Panc1 (cell line): ENCODE results near the gene CD300LF.

Experiments
- POLR2AphosphoS5 ChIP-seq: IDR thresholded peaks from 2 replicates; pipeline ENCODE4 v1.6.1; 2012; ENCODE audit warnings: mild to moderate bottlenecking, low read depth, low read length, moderate library complexity
- REST ChIP-seq, 2 experiments: IDR thresholded peaks; 2 replicates each; pipeline ENCODE4 v1.6.1; 2011 to 2012; ENCODE audit warnings: low read depth in 2 of 2, control low read depth in 1 of 2, low read length in 1 of 2, mild to moderate bottlenecking in 1 of 2, moderate library complexity in 1 of 2; ENCODE audit not compliant: insufficient read depth in 1 of 2
- SIN3A ChIP-seq: IDR thresholded peaks from 2 replicates; pipeline ENCODE4 v1.6.1; 2012; ENCODE audit warnings: low read depth, mild to moderate bottlenecking, low read length, moderate library complexity, borderline replicate concordance; ENCODE audit not compliant: insufficient read depth
- TF ChIP-seq, protein P1 (sequence below): fragments of 450-650 bp; IDR thresholded peaks from 2 replicates; pipeline ENCODE4 v1.5.1; 2017; ENCODE audit warnings: mild to moderate bottlenecking

- TF ChIP-seq, protein P1, sequence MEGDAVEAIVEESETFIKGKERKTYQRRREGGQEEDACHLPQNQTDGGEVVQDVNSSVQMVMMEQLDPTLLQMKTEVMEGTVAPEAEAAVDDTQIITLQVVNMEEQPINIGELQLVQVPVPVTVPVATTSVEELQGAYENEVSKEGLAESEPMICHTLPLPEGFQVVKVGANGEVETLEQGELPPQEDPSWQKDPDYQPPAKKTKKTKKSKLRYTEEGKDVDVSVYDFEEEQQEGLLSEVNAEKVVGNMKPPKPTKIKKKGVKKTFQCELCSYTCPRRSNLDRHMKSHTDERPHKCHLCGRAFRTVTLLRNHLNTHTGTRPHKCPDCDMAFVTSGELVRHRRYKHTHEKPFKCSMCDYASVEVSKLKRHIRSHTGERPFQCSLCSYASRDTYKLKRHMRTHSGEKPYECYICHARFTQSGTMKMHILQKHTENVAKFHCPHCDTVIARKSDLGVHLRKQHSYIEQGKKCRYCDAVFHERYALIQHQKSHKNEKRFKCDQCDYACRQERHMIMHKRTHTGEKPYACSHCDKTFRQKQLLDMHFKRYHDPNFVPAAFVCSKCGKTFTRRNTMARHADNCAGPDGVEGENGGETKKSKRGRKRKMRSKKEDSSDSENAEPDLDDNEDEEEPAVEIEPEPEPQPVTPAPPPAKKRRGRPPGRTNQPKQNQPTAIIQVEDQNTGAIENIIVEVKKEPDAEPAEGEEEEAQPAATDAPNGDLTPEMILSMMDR = no peak
- TF ChIP-seq REST (IDR thresholded peaks at IDR 0.05; ENCODE audit: insufficient read depth in 1 of 2, low read depth in 2 of 2, low read length in 1 of 2) = no peak
- no peak for TF ChIP-seq SIN3A
- no peak for TF ChIP-seq POLR2AphosphoS5
These were observed 16.6 kb upstream of the CD300LF start for GRCh38 chr17:74729368-74729767.
